Testis (tissue), 3 donors: ENCODE data around the gene CAVIN2. TPM values are rescaled to one million over a fixed set of nuclear protein-coding genes. Genes with fewer than 3 reads are reported as not detected.
A peak's percentile ranks its signal among the peaks of the same experiment; 100 is the strongest.

Source experiments
- DNase-seq: peaks from one replicate; pipeline ENCODE4 v3.0.0-alpha.2; 2019
- H3K27ac ChIP-seq, 2 donors: fragments of 200-600 bp; sonication (generic); one replicate each; pipeline ENCODE4 v1.5.1; 2019
- H3K27me3 ChIP-seq: fragments of 200-600 bp; sonication (generic); one replicate; pipeline ENCODE4 v1.5.1; 2019
- H3K36me3 ChIP-seq: fragments of 200-600 bp; sonication (generic); one replicate; pipeline ENCODE4 v1.5.1; 2017; ENCODE audit warnings: low read depth; ENCODE audit errors: missing control alignments
- H3K4me1 ChIP-seq: fragments of 200-600 bp; sonication (generic); one replicate; pipeline ENCODE4 v1.5.1; 2019
- H3K4me3 ChIP-seq, 2 donors: fragments of 200-600 bp; sonication (generic); one replicate each; pipeline ENCODE4 v1.5.1; 2017 to 2019
- H3K9me3 ChIP-seq: fragments of 200-600 bp; sonication (generic); one replicate; pipeline ENCODE4 v1.5.1; 2017
- CTCF ChIP-seq, 3 experiments: fragments of 450-650 bp in 2 of 3; fragments of 200-600 bp in 1 of 3; sonication (generic) in 1 of 3; IDR thresholded peaks; one replicate each; pipeline ENCODE4 v1.5.1; 2016 to 2019; ENCODE audit warnings: antibody characterized with exemption in 3 of 3, mild to moderate bottlenecking in 2 of 3, moderate library complexity in 1 of 3
- POLR2A ChIP-seq: fragments of 450-650 bp; IDR thresholded peaks from one replicate; pipeline ENCODE4 v1.6.1; 2017; ENCODE audit warnings: antibody characterized with exemption, mild to moderate bottlenecking, moderate library complexity
- WGBS, 2 donors: methylation state at CpG; one replicate each; pipeline ENCODE4 v1.1.5; 2018; 5-methylcytosine and 5-hydroxymethylcytosine counted together
- intact Hi-C: fragments of 100-400 bp; cut with DNase I; formaldehyde crosslinking; loops from one replicate; pipeline ENCODE4 v1.15.1; 2023; ENCODE audit warnings: low total_unique reads
- polyA plus RNA-seq: library from polyadenylated mRNA; stranded (reverse); fragments of 350-450 nt; fragmentation: Illumina TruSeq; extraction: RNeasy Lipid Tissue Mini Kit (QIAGEN cat#74804); gene quantifications from one replicate; pipeline ENCODE4 v1.2.3, GENCODE V29; 2014; ENCODE audit warnings: low read depth, low replicate concordance; ENCODE audit not compliant: insufficient read depth
- total RNA-seq, 2 donors: library from RNA; depleted of rRNA; stranded (reverse); fragments of >200 nt; gene quantifications; one replicate each; pipeline ENCODE4 v1.2.3, GENCODE V29; 2016

Gene CAVIN2
- total and polyA plus RNA-seq, 3 donors from 2014 or later = 3.3 to 5.1 (median 4.1) TPM

DNA sequence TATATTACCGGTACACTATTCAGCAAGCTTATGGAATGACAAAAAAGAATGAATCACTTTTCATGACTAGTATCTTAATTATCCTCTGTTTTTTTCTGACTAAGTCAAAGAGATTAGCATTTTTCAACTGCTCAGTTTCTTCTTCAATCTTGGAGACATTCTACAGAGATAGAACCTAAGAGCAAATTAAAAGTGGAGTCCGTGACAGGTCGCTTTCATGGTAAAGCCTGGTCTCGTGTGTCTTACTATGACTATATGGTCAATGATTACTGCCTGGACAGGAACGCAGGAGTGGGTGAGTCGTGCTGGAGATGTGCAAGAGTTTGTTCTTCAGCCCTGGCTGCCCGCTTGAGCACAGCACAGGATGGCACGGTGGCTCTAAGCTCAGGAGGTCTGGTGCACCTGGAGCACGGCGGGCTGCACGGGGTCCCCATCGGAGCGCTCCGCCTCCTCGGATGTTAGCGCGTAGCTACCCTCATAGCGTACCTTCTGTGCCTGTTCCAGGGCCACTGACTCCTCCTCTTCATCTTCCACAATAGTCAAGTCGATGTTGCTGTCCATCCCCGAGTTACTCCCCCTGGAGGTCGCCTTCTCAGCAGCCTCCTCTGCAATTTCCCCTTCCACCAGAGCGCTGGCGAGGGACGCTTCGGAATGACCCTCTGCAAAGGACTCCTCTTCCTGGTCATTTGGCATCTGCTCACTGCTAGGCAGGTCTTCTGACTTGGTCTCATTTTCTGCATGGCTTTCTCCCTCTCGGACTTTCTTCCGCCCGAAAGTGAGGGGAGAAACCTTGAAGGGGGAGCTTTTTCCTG is 11.1 kb downstream of the CAVIN2 start:
- H3K27me3 ChIP-seq = no peaks in the 10 kb centered on the region
- DNase-seq = no peak
- peaks cover 7% of the 10 kb centered on the region for H3K4me1 ChIP-seq
- H3K4me3 ChIP-seq = peak overlapping the region; percentile 0 to 25
- TF ChIP-seq CTCF (IDR thresholded peaks at IDR 0.05) (no peak), POLR2A (no peak)
- WGBS, 2 donors = 64 to 72% methylated on average over 26 to 28 of the region's 28 CpGs
- H3K9me3 ChIP-seq = no peaks in the 10 kb centered on the region
- H3K27ac ChIP-seq = no peak overlapping the region
- no peaks in the 10 kb centered on the region for H3K36me3 ChIP-seq
- intact Hi-C loops = no loop called here

GRCh38 chr2:191835100-191835499 is 11.8 kb downstream of the CAVIN2 start:
- Histone ChIP-seq H3K4me3 (no peak overlapping the region), H3K27ac (no peak overlapping the region), H3K9me3 (no peaks in the 10 kb centered on the region), H3K27me3 (no peaks in the 10 kb centered on the region), H3K4me1 (peaks cover 7% of the 10 kb centered on the region), H3K36me3 (no peaks in the 10 kb centered on the region)
- TF ChIP-seq POLR2A (no peak), CTCF (IDR thresholded peaks at IDR 0.05) (no peak)
- WGBS, 2 donors = 85 to 88% methylated on average over 5 of the region's 5 CpGs
- intact Hi-C loops = no loop called here
- DNase-seq = no peak

DNA sequence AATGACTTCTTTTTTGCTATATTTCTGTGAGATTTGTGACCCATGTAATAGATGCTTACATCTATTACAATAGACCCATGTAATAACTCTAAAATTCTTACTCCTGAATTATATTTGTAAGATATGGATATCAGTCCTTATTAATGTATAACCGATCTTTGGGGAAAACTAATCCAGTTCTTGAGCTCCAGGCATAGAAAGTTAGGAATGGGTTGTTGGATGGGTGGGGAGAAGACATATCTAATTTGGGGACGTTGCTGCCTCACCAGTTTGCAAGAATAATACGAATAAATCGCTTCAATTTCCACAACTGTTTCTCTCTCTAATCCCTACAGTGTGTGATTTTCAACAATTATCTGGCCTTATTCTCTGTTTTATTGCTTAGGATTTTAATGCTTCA is 13.5 kb downstream of the CAVIN2 start:
- Histone ChIP-seq H3K27ac (no peak overlapping the region), H3K4me1 (peaks cover 7% of the 10 kb centered on the region), H3K36me3 (no peaks in the 10 kb centered on the region), H3K27me3 (no peaks in the 10 kb centered on the region), H3K4me3 (no peak overlapping the region), H3K9me3 (no peaks in the 10 kb centered on the region)
- DNase-seq = no peak
- intact Hi-C loops = no loop called here
- no peak for TF ChIP-seq POLR2A
- no peak for TF ChIP-seq CTCF (IDR thresholded peaks at IDR 0.05)
- 79 to 86% methylated on average over 4 of the region's 4 CpGs for WGBS, 2 donors

DNA sequence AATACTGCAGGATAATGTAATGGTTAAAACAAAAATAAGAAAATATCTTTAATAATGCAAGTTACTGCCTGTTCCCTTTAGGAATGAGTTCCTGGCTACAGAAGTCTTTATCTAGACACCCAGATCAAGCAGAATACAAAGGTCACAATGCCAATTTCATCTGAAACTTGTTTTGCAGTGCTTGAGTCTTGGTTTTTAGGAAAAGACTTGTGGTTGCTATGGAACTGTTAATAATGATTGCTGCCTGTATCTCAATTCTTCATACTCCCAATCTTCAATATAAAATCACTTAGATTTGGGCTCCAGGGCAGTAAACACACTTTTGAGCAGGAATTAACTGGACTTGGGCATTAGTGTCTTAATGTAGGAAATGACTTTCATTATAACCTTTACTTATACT is 14.2 kb downstream of the CAVIN2 start:
- Histone ChIP-seq H3K4me3 (no peak overlapping the region), H3K9me3 (no peaks in the 10 kb centered on the region), H3K27me3 (no peaks in the 10 kb centered on the region), H3K27ac (no peak overlapping the region), H3K36me3 (no peaks in the 10 kb centered on the region), H3K4me1 (peaks cover 7% of the 10 kb centered on the region)
- TF ChIP-seq POLR2A (no peak), CTCF (IDR thresholded peaks at IDR 0.05) (no peak)
- intact Hi-C loops = no loop called here
- DNase-seq = no peak

GRCh38 chr2:191831410-191831994 is 15.4 kb downstream of the CAVIN2 start:
- Histone ChIP-seq H3K27me3 (no peaks in the 10 kb centered on the region), H3K4me3 (no peak overlapping the region), H3K27ac (no peak overlapping the region), H3K36me3 (no peaks in the 10 kb centered on the region), H3K9me3 (no peaks in the 10 kb centered on the region), H3K4me1 (peaks cover 7% of the 10 kb centered on the region)
- intact Hi-C loops = no loop called here
- no peak for DNase-seq
- 80 to 88% methylated on average over 1 of the region's 1 CpG for WGBS, 2 donors
- no peak for TF ChIP-seq CTCF (IDR thresholded peaks at IDR 0.05)
- TF ChIP-seq POLR2A = no peak
